ENCODE measurements around the gene ABCC3.
"Not testable (repeated sequence)": the region's sequence is repeated elsewhere in the genome, so short reads cannot be mapped to it uniquely, and the experiment has no call there.

The ABCC3 gene

GRCh38 chr17:50672831-50673551 is 38.3 kb downstream of the ABCC3 start:
- H3K4me3 ChIP-seq (ENCODE audit: low read depth, low read length), result no peak overlapping the region
- peaks cover 5% of the 10 kb centered on the region; the same call in 1 of the 2 replicates for H3K4me1 ChIP-seq (ENCODE audit: control insufficient read depth, insufficient read depth, low read length)
- H3K9me3 ChIP-seq (ENCODE audit: control insufficient read depth, insufficient read depth, low read length), result no peaks in the 10 kb centered on the region
- no peak overlapping the region for H3K27ac ChIP-seq (ENCODE audit: low read depth, low read length)
- no peaks in the 10 kb centered on the region for H3K36me3 ChIP-seq (ENCODE audit: control insufficient read depth, insufficient read depth, low read length)
- H3K9ac ChIP-seq (ENCODE audit: low read depth, low read length), result no peak overlapping the region
- no peaks in the 10 kb centered on the region for H3K27me3 ChIP-seq (ENCODE audit: control insufficient read depth, insufficient read depth, low read length)

- no peaks in the 10 kb centered on the region for H3K9me3 ChIP-seq (ENCODE audit: control insufficient read depth, insufficient read depth, low read length)
- no peaks in the 10 kb centered on the region for H3K4me1 ChIP-seq (ENCODE audit: control insufficient read depth, insufficient read depth, low read length)
- H3K27ac ChIP-seq (ENCODE audit: low read depth, low read length), result no peak overlapping the region
- H3K9ac ChIP-seq (ENCODE audit: low read depth, low read length), result no peak overlapping the region
- H3K27me3 ChIP-seq (ENCODE audit: control insufficient read depth, insufficient read depth, low read length), result no peaks in the 10 kb centered on the region
- no peak overlapping the region for H3K4me3 ChIP-seq (ENCODE audit: low read depth, low read length)
- H3K36me3 ChIP-seq (ENCODE audit: control insufficient read depth, insufficient read depth, low read length), result no peaks in the 10 kb centered on the region
Measured at GRCh38 chr17:50675190-50675589, 40.5 kb downstream of the ABCC3 start.

- Histone ChIP-seq H3K36me3 (ENCODE audit: control insufficient read depth, insufficient read depth, low read length) (no peaks in the 10 kb centered on the region), H3K9ac (ENCODE audit: low read depth, low read length) (no peak overlapping the region), H3K4me3 (ENCODE audit: low read depth, low read length) (no peak overlapping the region), H3K27me3 (ENCODE audit: control insufficient read depth, insufficient read depth, low read length) (no peaks in the 10 kb centered on the region), H3K9me3 (ENCODE audit: control insufficient read depth, insufficient read depth, low read length) (no peaks in the 10 kb centered on the region), H3K4me1 (ENCODE audit: control insufficient read depth, insufficient read depth, low read length) (no peaks in the 10 kb centered on the region), H3K27ac (ENCODE audit: low read depth, low read length) (no peak overlapping the region)
Measured at GRCh38 chr17:50675627-50676026, 40.9 kb downstream of the ABCC3 start.

GRCh38 chr17:50676065-50676975 is 41.6 kb downstream of the ABCC3 start:
- H3K36me3 ChIP-seq (ENCODE audit: control insufficient read depth, insufficient read depth, low read length), result no peaks in the 10 kb centered on the region
- H3K9ac ChIP-seq (ENCODE audit: low read depth, low read length), result no peak overlapping the region
- no peak overlapping the region for H3K4me3 ChIP-seq (ENCODE audit: low read depth, low read length)
- no peaks in the 10 kb centered on the region for H3K9me3 ChIP-seq (ENCODE audit: control insufficient read depth, insufficient read depth, low read length)
- no peaks in the 10 kb centered on the region for H3K4me1 ChIP-seq (ENCODE audit: control insufficient read depth, insufficient read depth, low read length)
- H3K27me3 ChIP-seq (ENCODE audit: control insufficient read depth, insufficient read depth, low read length), result no peaks in the 10 kb centered on the region; the same call in 1 of the 2 replicates
- H3K27ac ChIP-seq (ENCODE audit: low read depth, low read length), result no peak overlapping the region

GRCh38 chr17:50677851-50678375 is 43.2 kb downstream of the ABCC3 start:
- Histone ChIP-seq H3K36me3 (ENCODE audit: control insufficient read depth, insufficient read depth, low read length) (no peaks in the 10 kb centered on the region), H3K27me3 (ENCODE audit: control insufficient read depth, insufficient read depth, low read length) (no peaks in the 10 kb centered on the region; the same call in 1 of the 2 replicates), H3K4me3 (ENCODE audit: low read depth, low read length) (no peak overlapping the region), H3K9ac (ENCODE audit: low read depth, low read length) (no peak overlapping the region), H3K4me1 (ENCODE audit: control insufficient read depth, insufficient read depth, low read length) (no peaks in the 10 kb centered on the region), H3K27ac (ENCODE audit: low read depth, low read length) (no peak overlapping the region), H3K9me3 (ENCODE audit: control insufficient read depth, insufficient read depth, low read length) (no peaks in the 10 kb centered on the region)

- no peaks in the 10 kb centered on the region for H3K9me3 ChIP-seq (ENCODE audit: control insufficient read depth, insufficient read depth, low read length)
- H3K4me3 ChIP-seq (ENCODE audit: low read depth, low read length), result no peak overlapping the region
- no peak overlapping the region for H3K9ac ChIP-seq (ENCODE audit: low read depth, low read length)
- no peaks in the 10 kb centered on the region for H3K36me3 ChIP-seq (ENCODE audit: control insufficient read depth, insufficient read depth, low read length)
- H3K27ac ChIP-seq (ENCODE audit: low read depth, low read length), result no peak overlapping the region
- H3K4me1 ChIP-seq (ENCODE audit: control insufficient read depth, insufficient read depth, low read length), result no peaks in the 10 kb centered on the region
- H3K27me3 ChIP-seq (ENCODE audit: control insufficient read depth, insufficient read depth, low read length), result no peaks in the 10 kb centered on the region; the same call in 1 of the 2 replicates
Measured at GRCh38 chr17:50679008-50679544, 44.4 kb downstream of the ABCC3 start.

GRCh38 chr17:50680126-50680525 is 45.4 kb downstream of the ABCC3 start:
- H3K4me3 ChIP-seq (ENCODE audit: low read depth, low read length), result no peak overlapping the region
- H3K9ac ChIP-seq (ENCODE audit: low read depth, low read length), result no peak overlapping the region
- H3K27ac ChIP-seq (ENCODE audit: low read depth, low read length), result no peak overlapping the region
- peaks cover 5% of the 10 kb centered on the region; the same call in 1 of the 2 replicates for H3K4me1 ChIP-seq (ENCODE audit: control insufficient read depth, insufficient read depth, low read length)
- H3K9me3 ChIP-seq (ENCODE audit: control insufficient read depth, insufficient read depth, low read length), result no peaks in the 10 kb centered on the region
- no peaks in the 10 kb centered on the region; the same call in 1 of the 2 replicates for H3K27me3 ChIP-seq (ENCODE audit: control insufficient read depth, insufficient read depth, low read length)
- H3K36me3 ChIP-seq (ENCODE audit: control insufficient read depth, insufficient read depth, low read length), result no peaks in the 10 kb centered on the region

- H3K4me1 ChIP-seq (ENCODE audit: control insufficient read depth, insufficient read depth, low read length); H3K36me3 ChIP-seq (ENCODE audit: control insufficient read depth, insufficient read depth, low read length); H3K27ac ChIP-seq (ENCODE audit: low read depth, low read length); H3K4me3 ChIP-seq (ENCODE audit: low read depth, low read length); H3K9ac ChIP-seq (ENCODE audit: low read depth, low read length); H3K9me3 ChIP-seq (ENCODE audit: control insufficient read depth, insufficient read depth, low read length); H3K27me3 ChIP-seq (ENCODE audit: control insufficient read depth, insufficient read depth, low read length): not testable (repeated sequence)
Measured at GRCh38 chr17:50680543-50681262, 46.0 kb downstream of the ABCC3 start.

GRCh38 chr17:50681263-50682200 is 46.9 kb downstream of the ABCC3 start:
- no peak overlapping the region for H3K9ac ChIP-seq (ENCODE audit: low read depth, low read length)
- no peaks in the 10 kb centered on the region for H3K36me3 ChIP-seq (ENCODE audit: control insufficient read depth, insufficient read depth, low read length)
- H3K4me3 ChIP-seq (ENCODE audit: low read depth, low read length), result no peak overlapping the region
- no peaks in the 10 kb centered on the region for H3K9me3 ChIP-seq (ENCODE audit: control insufficient read depth, insufficient read depth, low read length)
- H3K4me1 ChIP-seq (ENCODE audit: control insufficient read depth, insufficient read depth, low read length), result peaks cover 9% of the 10 kb centered on the region; the same call in 1 of the 2 replicates
- H3K27ac ChIP-seq (ENCODE audit: low read depth, low read length), result no peak overlapping the region
- no peaks in the 10 kb centered on the region; the same call in 1 of the 2 replicates for H3K27me3 ChIP-seq (ENCODE audit: control insufficient read depth, insufficient read depth, low read length)

Measured in HUES48 (cell line).